Astrocyte of the cerebellum (primary cell): ENCODE data around the gene ADRB2.

Experiments
- DNase-seq: peaks from one replicate; pipeline ENCODE4 v3.0.0-alpha.2; 2011; ENCODE audit warnings: low read depth
- H3K4me3 ChIP-seq: 2 replicates; pipeline ENCODE4 v1.5.1; 2011; ENCODE audit warnings: mild to moderate bottlenecking, low read depth, low read length, moderate library complexity
- CTCF ChIP-seq: IDR thresholded peaks from 2 replicates; pipeline ENCODE4 v1.5.1; 2012; ENCODE audit warnings: low read length, low read depth, moderate library complexity, mild to moderate bottlenecking; ENCODE audit errors: missing control alignments
- in situ Hi-C: cut with HindIII; loops from 2 replicates; pipeline ENCODE4 v1.10.0; 2017; ENCODE audit warnings: low sequenced_read_pairs

ADRB2 gene

DNA sequence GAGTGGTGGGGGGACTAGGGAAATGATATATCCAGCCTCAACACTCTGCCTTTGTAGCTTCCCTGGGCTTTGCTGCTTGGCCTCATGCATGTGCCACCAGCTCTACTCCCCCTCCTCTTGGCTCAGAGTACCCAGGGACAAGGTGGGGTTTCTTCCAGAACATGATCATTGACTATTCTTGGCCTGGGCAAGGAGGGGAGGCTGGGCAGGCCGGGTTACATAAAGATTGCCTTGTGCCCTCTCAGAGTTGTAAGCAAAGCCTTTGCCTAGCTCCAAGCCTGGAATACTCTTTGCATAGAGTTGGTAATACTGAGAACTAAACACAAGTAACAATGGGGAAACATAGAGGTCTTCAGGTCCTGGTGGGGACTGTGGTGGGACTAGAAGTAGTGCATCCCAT, 11.9 kb downstream of the ADRB2 start:
- DNase-seq = no peak
- in situ Hi-C loops = no loop called here
- no peak overlapping the region for H3K4me3 ChIP-seq
- TF ChIP-seq CTCF = no peak

GRCh38 chr5:148839960-148840359, 13.5 kb downstream of the ADRB2 start:
- no peak overlapping the region for H3K4me3 ChIP-seq
- TF ChIP-seq CTCF = no peak
- in situ Hi-C loops = no loop called here
- DNase-seq = no peak

- no peak for TF ChIP-seq CTCF
Measured at GRCh38 chr5:148840531-148840930, 14.1 kb downstream of the ADRB2 start.

DNA sequence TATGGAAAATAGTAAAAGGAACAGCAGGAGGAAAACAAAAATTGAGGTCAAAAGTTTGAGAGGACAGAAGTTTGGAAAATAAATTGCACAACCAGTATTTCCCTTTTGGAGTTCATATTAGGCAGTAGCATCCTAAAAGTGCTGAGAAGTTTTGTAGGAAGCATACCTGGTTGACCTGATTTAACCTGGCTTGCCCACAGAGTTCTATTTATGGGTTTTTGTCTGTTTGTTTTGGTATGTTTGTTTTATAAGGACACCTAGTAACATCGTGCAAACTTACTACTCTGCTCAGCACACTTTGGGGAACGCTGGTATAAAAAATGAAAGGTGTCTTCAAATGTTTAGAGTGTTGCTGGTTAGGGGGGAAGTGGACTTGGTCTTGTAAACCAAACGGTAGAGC, 15.1 kb downstream of the ADRB2 start:
- in situ Hi-C loops = no loop called here
- no peak for TF ChIP-seq CTCF
- H3K4me3 ChIP-seq = no peak overlapping the region
- DNase-seq = no peak

More at GRCh38 chr5:148840531-148840930, 14.1 kb downstream of the ADRB2 start:
- no peak overlapping the region for H3K4me3 ChIP-seq
- in situ Hi-C loops = no loop called here
- no peak for DNase-seq

DNA sequence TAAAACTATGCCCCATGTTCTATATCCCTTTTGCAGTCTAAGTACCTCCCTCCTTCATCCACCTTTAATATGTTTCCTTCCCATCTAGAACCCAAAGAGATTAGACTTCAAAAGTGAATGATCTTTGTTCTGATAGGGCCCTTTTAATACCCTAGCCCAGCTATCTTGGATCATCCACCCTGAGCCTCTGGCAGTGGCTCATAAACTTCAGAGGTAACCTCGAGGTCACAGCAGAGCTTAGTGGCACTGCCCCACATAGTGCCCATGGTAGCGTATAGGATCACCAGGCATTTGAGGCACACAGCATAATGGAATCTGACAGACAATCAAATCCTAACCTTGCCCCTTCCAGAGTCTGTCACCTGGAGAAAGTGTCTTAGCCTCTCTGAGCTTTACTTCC, 15.8 kb downstream of the ADRB2 start:
- no peak for TF ChIP-seq CTCF
- in situ Hi-C loops = no loop called here
- DNase-seq = no peak
- no peak overlapping the region for H3K4me3 ChIP-seq

DNA sequence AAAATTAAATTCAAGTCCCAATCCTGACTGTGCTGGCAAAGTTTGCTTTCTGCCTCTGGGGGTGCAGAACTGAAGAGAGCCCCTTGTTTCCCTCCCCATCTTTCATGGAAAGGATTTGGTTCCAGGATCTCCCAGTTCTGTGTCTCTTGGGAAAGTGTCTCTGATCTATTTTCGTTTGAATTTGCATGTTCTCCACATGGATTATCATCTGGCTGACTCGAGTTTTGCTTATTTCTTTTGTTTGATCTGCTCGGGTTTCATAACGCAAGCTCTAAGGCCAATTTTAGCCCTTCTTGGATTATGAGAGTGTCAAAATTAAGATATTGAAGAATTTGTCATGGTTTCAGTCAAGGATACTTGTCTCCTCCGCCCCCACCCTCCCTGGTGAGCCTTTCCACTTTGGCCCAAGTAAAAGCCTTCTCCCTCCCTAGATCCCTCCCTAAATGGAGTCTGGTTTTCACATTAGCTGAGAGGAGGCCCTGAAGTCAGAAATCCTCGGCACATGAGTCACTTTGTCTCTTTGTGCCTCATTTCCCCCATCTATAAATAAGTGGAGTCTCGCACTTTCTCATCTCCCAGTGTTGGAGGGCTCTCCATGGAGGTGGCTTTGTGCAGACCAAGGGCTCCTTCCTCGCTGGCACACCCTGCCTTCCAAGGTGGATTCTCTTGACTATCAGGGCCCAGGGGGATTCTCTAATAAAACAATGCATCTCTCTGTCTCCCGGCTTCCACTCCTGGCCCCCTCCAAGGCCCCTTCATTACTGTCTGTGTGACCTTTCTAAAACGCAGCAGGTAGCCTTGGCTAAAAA, 17.3 kb downstream of the ADRB2 start:
- DNase-seq = no peak
- no peak overlapping the region for H3K4me3 ChIP-seq
- TF ChIP-seq CTCF = no peak
- in situ Hi-C loops = no loop called here
